ENCODE results near the gene H6PD.

The H6PD gene

GRCh38 chr1:9303916-9304315 is 69.3 kb downstream of the H6PD start:
- FAIRE-seq (no peak), DNase-seq (ENCODE audit: insufficient read length, low spot score) (no peak)
- no peak for TF ChIP-seq CTCF (IDR thresholded peaks at IDR 0.05; ENCODE audit: insufficient read depth, missing control alignments)

- DNase-seq (ENCODE audit: insufficient read length, low spot score) (no peak), FAIRE-seq (no peak)
- no peak for TF ChIP-seq CTCF (IDR thresholded peaks at IDR 0.05; ENCODE audit: insufficient read depth, missing control alignments)
Observed at GRCh38 chr1:9305216-9305615, 70.6 kb downstream of the H6PD start.

GRCh38 chr1:9306006-9306405 is 71.4 kb downstream of the H6PD start:
- no peak for FAIRE-seq
- DNase-seq (ENCODE audit: insufficient read length, low spot score): no peak
- TF ChIP-seq CTCF (IDR thresholded peaks at IDR 0.05; ENCODE audit: insufficient read depth, missing control alignments): no peak

DNA sequence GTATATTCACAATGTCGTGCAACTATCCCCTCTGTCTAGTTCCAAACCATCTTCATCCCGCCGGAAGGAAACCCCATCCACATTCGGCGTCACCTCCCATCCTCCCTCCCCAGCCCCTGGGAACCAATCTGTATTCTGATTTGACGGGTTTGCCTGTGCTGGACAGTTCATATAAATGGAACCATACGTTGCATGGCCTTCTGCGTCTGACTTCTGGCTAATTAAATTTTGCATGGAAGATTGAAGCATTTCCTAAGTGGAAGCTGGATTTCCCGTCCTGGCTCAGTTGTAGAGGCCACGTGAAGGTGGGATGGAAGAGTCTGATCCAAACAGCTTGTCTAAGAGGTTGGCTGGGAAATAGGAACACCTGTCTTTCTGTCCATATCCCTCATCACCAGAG is 72.7 kb downstream of the H6PD start:
- no peak for FAIRE-seq
- TF ChIP-seq CTCF (IDR thresholded peaks at IDR 0.05; ENCODE audit: insufficient read depth, missing control alignments): no peak
- DNase-seq (ENCODE audit: insufficient read length, low spot score): no peak

DNA sequence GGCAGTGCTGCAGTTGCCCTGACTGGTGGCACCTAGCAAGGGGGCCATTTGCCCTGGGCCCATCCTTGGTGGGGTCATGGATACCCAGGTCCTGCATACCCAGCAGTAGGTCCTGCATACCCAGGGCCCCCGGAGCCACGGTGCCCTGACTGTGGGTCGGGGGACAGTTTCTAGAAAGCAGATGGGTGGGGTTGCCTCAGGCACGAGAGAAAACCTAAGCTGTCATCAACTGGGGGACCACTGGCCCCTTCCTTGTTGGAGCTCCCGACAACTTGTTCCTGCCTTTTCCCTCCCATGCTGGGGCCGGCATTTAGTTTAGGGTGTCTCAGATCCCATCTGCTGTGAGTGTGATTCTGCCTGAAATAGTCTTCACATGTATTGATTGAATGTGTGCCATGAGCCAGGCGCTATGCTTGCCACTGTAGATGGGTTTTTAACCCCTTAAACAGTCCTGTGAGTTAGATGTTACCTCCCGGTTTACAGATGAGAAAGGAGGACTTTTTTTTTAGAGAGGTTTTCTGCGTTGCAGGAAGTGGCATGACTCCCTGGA is 73.7 kb downstream of the H6PD start:
- DNase-seq (ENCODE audit: insufficient read length, low spot score) (no peak), FAIRE-seq (no peak)
- no peak for TF ChIP-seq CTCF (IDR thresholded peaks at IDR 0.05; ENCODE audit: insufficient read depth, missing control alignments)

GRCh38 chr1:9309080-9309479 is 74.5 kb downstream of the H6PD start:
- FAIRE-seq: no peak
- TF ChIP-seq CTCF (IDR thresholded peaks at IDR 0.05; ENCODE audit: insufficient read depth, missing control alignments): no peak
- DNase-seq (ENCODE audit: insufficient read length, low spot score): no peak

DNA sequence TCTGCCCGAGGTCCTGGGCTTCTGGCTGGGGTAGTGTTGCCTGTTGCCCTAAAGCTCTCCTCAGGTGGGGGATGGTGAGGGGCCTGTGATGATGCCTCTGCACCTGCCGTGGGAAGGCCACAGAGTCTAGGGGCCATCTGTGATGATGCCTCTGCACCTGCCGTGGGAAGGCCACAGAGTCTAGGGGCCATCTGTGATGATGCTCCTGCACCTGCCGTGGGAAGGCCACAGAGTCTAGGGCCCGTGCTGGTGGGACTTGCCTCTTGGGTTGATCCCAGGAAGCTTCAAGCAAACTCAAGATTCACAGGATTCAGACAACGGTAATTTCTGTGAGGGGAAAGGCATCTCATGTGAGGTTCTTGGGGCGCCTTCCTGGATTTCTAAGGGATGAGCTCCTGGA is 75.4 kb downstream of the H6PD start:
- FAIRE-seq (no peak), DNase-seq (ENCODE audit: insufficient read length, low spot score) (no peak)
- TF ChIP-seq CTCF (IDR thresholded peaks at IDR 0.05; ENCODE audit: insufficient read depth, missing control alignments): no peak

All from D721Med (cell line).